GM18870 (cell line): Measurements from ENCODE around the gene NOP14.
"Not testable (repeated sequence)": the region's sequence is repeated elsewhere in the genome, so short reads cannot be mapped to it uniquely, and the experiment has no call there.

Source experiments
- ATAC-seq: cut with Tn5 transposase; IDR thresholded peaks from one replicate; pipeline ENCODE4 v1.9.1; 2021; ENCODE audit warnings: moderate library complexity; ENCODE audit not compliant: unreplicated experiment

NOP14 gene

GRCh38 chr4:2943364-2944090 lies 19.7 kb downstream of the NOP14 start:
- ATAC-seq = no peak

GRCh38 chr4:2942532-2943363 lies 20.5 kb downstream of the NOP14 start:
- ATAC-seq = no peak

GRCh38 chr4:2942037-2942531 lies 21.1 kb downstream of the NOP14 start:
- no peak for ATAC-seq

- ATAC-seq = no peak
Measured at GRCh38 chr4:2941138-2942036, 21.8 kb downstream of the NOP14 start.

GRCh38 chr4:2940267-2941137 lies 22.7 kb downstream of the NOP14 start:
- no peak for ATAC-seq

GRCh38 chr4:2939383-2940243 lies 23.6 kb downstream of the NOP14 start:
- no peak for ATAC-seq

- ATAC-seq = no peak
Measured at GRCh38 chr4:2938906-2939305, 24.3 kb downstream of the NOP14 start.

- ATAC-seq = not testable (repeated sequence)
Measured at GRCh38 chr4:2938411-2938810, 24.8 kb downstream of the NOP14 start.

GRCh38 chr4:2937986-2938385 lies 25.2 kb downstream of the NOP14 start:
- ATAC-seq = no peak

GRCh38 chr4:2937146-2937857 lies 25.9 kb downstream of the NOP14 start:
- no peak for ATAC-seq

GRCh38 chr4:2936773-2937145 lies 26.4 kb downstream of the NOP14 start:
- ATAC-seq = no peak

- ATAC-seq = no peak
Measured at GRCh38 chr4:2935762-2936743, 27.2 kb downstream of the NOP14 start.

GRCh38 chr4:2934813-2935761 lies 28.1 kb downstream of the NOP14 start:
- no peak for ATAC-seq

- ATAC-seq = no peak
Measured at GRCh38 chr4:2934077-2934812, 29.0 kb downstream of the NOP14 start.

- ATAC-seq = no peak
Measured at GRCh38 chr4:2933566-2934076, 29.6 kb downstream of the NOP14 start.
